Lower leg skin (tissue), 4 donors: ENCODE data around the gene COPS8. TPM values are rescaled to one million over a fixed set of nuclear protein-coding genes. Genes with fewer than 3 reads are reported as not detected.

ENCODE experiments used
- DNase-seq, 2 donors: peaks; one replicate each; pipeline ENCODE4 v3.0.0-alpha.2; 2019; ENCODE audit warnings: low spot score in 2 of 2
- H3K4me3 ChIP-seq: fragments of 200-600 bp; sonication (generic); 2 replicates; pipeline ENCODE4 v1.5.1; 2017; ENCODE audit warnings: mild to moderate bottlenecking, low read depth; ENCODE audit not compliant: poor library complexity, severe bottlenecking
- POLR2A ChIP-seq, 2 donors: fragments of 450-650 bp; IDR thresholded peaks; one replicate each; pipeline ENCODE4 v1.6.1; 2016 to 2017; ENCODE audit warnings: antibody characterized with exemption in 2 of 2, mild to moderate bottlenecking in 1 of 2, moderate library complexity in 1 of 2
- WGBS, 2 donors: methylation state at CpG; one replicate each; pipeline ENCODE4 v1.1.5; 2018; 5-methylcytosine and 5-hydroxymethylcytosine counted together
- intact Hi-C: fragments of 100-400 bp; cut with DNase I; formaldehyde crosslinking; loops from one replicate; pipeline ENCODE4 v1.15.0; 2023; ENCODE audit warnings: low total_unique reads
- total RNA-seq, 4 donors: library from RNA; depleted of rRNA; stranded (reverse); fragments of >200 nt; gene quantifications; one replicate each; pipeline ENCODE4 v1.1.0, GENCODE V29; 2016
- TF ChIP-seq, protein P1 (sequence below), 3 donors: fragments of 450-650 bp; IDR thresholded peaks; one replicate each; pipeline ENCODE4 v1.5.1; 2016; ENCODE audit warnings: antibody characterized with exemption in 3 of 3, mild to moderate bottlenecking in 3 of 3, moderate library complexity in 2 of 3

The COPS8 gene
- total RNA-seq, 4 donors from 2014 or later: 38.8 to 74.0 (median 69.3) TPM

DNA sequence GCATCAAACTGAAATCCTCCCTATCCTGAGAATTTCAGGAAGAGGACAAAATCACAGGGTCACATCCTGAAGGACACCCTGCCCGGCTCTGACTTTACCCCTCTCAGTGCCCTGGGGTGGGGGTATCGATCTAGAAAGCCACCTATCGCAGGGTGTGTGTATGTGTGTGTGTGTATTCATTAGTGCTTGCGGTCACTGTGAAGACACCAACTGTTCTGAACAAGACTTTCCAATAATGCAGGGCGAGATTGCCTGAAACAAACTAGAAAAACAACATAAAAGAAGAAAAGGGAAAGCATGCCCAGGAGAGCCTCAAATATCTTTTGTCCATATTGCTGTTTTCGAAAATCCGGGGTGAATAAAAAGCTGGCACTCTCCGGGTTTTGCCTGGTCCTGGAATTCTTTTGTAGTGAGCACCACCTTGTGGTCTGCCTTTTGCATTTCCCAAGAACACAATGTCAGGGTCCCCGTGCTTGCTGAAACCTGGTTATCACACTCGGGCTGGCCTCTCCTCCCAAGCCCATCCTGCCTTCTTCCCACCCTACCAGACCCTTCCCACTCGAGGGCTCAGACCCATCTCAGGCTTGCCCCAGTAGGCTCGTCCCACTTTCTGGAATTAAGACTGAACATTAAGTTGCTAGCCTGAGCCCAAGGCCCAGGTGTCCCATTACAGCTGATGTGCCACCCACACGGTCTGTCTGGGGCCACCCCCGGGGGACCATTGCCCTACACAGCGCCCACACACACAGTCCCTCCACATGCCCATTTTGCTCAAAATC is 25.0 kb upstream of the COPS8 start:
- intact Hi-C loops: no loop called here
- DNase-seq: peak in 1 of 2 donors; percentile 33
- WGBS, 2 donors: 20 to 21% methylated on average over 15 of the region's 15 CpGs
- TF ChIP-seq, protein P1, sequence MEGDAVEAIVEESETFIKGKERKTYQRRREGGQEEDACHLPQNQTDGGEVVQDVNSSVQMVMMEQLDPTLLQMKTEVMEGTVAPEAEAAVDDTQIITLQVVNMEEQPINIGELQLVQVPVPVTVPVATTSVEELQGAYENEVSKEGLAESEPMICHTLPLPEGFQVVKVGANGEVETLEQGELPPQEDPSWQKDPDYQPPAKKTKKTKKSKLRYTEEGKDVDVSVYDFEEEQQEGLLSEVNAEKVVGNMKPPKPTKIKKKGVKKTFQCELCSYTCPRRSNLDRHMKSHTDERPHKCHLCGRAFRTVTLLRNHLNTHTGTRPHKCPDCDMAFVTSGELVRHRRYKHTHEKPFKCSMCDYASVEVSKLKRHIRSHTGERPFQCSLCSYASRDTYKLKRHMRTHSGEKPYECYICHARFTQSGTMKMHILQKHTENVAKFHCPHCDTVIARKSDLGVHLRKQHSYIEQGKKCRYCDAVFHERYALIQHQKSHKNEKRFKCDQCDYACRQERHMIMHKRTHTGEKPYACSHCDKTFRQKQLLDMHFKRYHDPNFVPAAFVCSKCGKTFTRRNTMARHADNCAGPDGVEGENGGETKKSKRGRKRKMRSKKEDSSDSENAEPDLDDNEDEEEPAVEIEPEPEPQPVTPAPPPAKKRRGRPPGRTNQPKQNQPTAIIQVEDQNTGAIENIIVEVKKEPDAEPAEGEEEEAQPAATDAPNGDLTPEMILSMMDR (IDR thresholded peaks at IDR 0.05): peak in 1 of 3 donors; percentile 39
- no peak for TF ChIP-seq POLR2A (IDR thresholded peaks at IDR 0.05)
- H3K4me3 ChIP-seq: no peak overlapping the region

GRCh38 chr2:237061356-237061755 is 24.3 kb upstream of the COPS8 start:
- intact Hi-C loops: no loop called here
- WGBS, 2 donors: 72 to 83% methylated on average over 12 of the region's 12 CpGs
- no peak for TF ChIP-seq POLR2A (IDR thresholded peaks at IDR 0.05)
- TF ChIP-seq, protein P1 (IDR thresholded peaks at IDR 0.05): no peak
- no peak overlapping the region for H3K4me3 ChIP-seq
- DNase-seq: no peak

DNA sequence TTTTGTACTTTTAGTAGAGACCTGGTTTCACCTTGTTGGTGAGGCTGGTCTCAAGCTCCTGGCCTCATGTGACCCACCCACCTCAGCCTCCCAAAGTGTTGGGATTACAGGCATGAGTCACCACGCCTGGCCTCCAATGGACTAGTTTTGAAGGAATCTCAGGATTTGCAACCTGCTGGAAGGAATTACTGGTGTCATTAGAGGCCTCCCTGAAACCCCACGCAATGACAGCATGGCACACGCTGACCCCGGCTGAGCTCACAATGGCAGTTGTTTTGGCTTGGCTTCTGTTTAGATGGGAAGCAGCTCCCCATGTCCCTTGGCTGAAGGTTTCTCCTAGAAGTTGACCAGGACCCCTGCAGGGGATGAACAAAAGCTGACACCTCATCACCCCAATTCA is 23.1 kb upstream of the COPS8 start:
- 86 to 89% methylated on average over 4 of the region's 4 CpGs for WGBS, 2 donors
- no peak for TF ChIP-seq POLR2A (IDR thresholded peaks at IDR 0.05)
- TF ChIP-seq, protein P1 (IDR thresholded peaks at IDR 0.05): no peak
- no peak overlapping the region for H3K4me3 ChIP-seq
- DNase-seq: no peak
- intact Hi-C loops: no loop called here

DNA sequence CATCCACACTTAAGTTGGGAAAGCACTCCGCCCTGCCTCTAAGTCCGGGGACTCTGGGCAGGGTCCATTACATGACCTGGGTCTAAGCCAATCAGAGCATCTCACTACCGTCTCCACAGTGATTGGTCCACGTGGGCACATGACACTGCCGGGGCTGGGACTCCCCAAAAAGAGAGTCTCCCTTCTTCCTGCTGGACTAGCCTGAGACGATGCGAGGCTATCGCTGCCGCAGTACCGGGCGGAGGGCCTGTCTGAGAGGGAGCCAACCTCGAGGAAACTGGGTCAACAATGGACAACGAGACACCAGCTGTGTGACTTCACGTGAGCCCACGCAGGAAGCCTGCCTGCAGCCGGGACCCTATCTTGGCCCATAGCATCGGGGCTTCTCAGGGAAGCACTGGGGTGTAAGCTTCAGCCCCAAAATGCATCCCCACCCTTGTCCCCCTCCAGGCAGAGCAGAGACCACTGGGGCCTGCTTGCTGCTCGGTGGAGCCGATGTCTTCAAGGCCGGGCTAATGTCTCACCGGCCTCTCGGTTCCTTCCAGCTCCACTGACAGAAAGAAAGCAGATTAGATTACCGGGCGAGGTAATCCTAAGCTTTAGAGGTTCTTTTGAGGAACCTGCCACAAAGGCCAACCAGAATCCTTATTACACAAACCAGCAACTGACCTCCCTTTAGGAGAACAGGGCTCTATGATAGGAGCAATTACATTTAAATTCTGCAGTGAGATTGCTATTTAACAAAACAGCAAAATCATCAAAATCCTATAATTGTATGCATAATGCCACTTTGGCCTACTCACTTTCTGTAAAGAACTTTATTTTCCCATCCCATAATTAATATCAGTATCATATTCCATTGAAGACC is 21.3 kb upstream of the COPS8 start:
- 92 to 94% methylated on average over 24 of the region's 24 CpGs for WGBS, 2 donors
- intact Hi-C loops: no loop called here
- TF ChIP-seq POLR2A (IDR thresholded peaks at IDR 0.05): no peak
- TF ChIP-seq, protein P1 (IDR thresholded peaks at IDR 0.05): no peak
- no peak for DNase-seq
- H3K4me3 ChIP-seq: no peak overlapping the region

GRCh38 chr2:237065071-237065377 is 20.7 kb upstream of the COPS8 start:
- 69 to 71% methylated on average over 2 of the region's 2 CpGs for WGBS, 2 donors
- intact Hi-C loops: no loop called here
- no peak overlapping the region for H3K4me3 ChIP-seq
- no peak for TF ChIP-seq POLR2A (IDR thresholded peaks at IDR 0.05)
- TF ChIP-seq, protein P1 (IDR thresholded peaks at IDR 0.05): no peak
- DNase-seq: no peak
